Mesodermal cell (in vitro differentiated cells): Measurements from ENCODE around the gene AASS.

Source experiments
- H3K27ac ChIP-seq: 2 replicates; pipeline ENCODE4 v1.7.0; 2013; ENCODE audit warnings: mild to moderate bottlenecking, low read depth, low read length, moderate library complexity; ENCODE audit not compliant: severe bottlenecking
- H3K36me3 ChIP-seq: 2 replicates; pipeline ENCODE4 v1.7.1; 2013; ENCODE audit warnings: mild to moderate bottlenecking, low read length, moderate library complexity; ENCODE audit not compliant: control insufficient read depth, insufficient read depth
- H3K4me1 ChIP-seq: one replicate; pipeline ENCODE4 v1.7.1; 2013; ENCODE audit warnings: mild to moderate bottlenecking, low read length; ENCODE audit not compliant: insufficient read depth, control insufficient read depth, poor library complexity, severe bottlenecking
- H3K4me3 ChIP-seq: 2 replicates; pipeline ENCODE4 v1.7.0; 2013; ENCODE audit warnings: low read length, control low read depth, mild to moderate bottlenecking; ENCODE audit not compliant: insufficient read depth, poor library complexity, severe bottlenecking; ENCODE audit errors: extremely low read depth
- H3K9me3 ChIP-seq: 2 replicates; pipeline ENCODE4 v1.7.1; 2013; ENCODE audit warnings: mild to moderate bottlenecking, low read length, moderate library complexity; ENCODE audit not compliant: control insufficient read depth
- WGBS, 2 experiments: methylation state at CpG; one replicate each; pipeline ENCODE4 v1.1.5; 2013; ENCODE audit warnings: missing lambda C conversion rate in 2 of 2; ENCODE audit not compliant: insufficient coverage in 2 of 2; 5-methylcytosine and 5-hydroxymethylcytosine counted together

AASS gene

DNA sequence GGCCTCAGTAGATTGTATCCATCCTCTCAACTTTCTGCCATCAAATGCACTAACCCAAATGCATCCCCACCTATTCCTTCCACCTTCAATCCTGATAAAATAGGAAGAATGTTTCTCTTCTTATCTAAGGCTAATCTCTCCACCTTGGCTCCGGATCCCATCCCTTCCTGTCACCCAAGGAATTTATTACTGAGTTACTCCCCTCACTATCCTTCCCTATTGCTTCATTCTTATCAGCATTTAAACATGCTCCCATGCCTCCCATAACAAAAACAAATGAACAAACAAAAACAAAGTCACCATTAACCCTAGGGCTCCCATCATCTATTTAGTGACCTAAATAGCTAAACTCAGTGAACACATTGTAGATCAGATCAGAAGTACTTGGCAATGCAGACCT, 25.3 kb downstream of the AASS start:
- WGBS, 2 experiments = 60 to 78% methylated on average over 1 of the region's 1 CpG

DNA sequence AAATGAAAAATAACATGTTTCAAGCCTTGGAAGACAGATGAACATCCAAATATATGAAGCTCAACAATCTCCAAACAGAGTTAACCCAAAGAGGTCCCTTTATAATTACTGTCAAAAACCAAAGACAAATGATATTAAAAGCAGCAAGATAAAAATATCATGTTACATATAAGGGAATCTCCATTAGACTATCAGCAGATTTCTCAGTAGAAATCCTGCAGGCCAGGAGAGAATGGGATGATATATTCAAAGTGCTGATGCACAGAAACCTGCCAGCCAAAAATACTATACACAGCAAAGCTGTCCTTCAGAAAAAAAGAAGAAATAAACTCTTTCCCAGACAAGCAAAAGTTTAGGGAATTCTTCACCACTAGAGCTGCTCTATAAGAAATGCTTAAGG, 41.0 kb downstream of the AASS start:
- Histone ChIP-seq H3K27ac (no peak overlapping the region), H3K4me1 (no peaks in the 10 kb centered on the region), H3K36me3 (peaks cover 26% of the 10 kb centered on the region), H3K9me3 (peaks cover 11% of the 10 kb centered on the region), H3K4me3 (no peak overlapping the region)

More for the DNA sequence above, 25.3 kb downstream of the AASS start:
- Histone ChIP-seq H3K4me1 (no peaks in the 10 kb centered on the region), H3K36me3 (peaks cover 46% of the 10 kb centered on the region), H3K4me3 (no peak overlapping the region), H3K27ac (no peak overlapping the region), H3K9me3 (no peaks in the 10 kb centered on the region)

DNA sequence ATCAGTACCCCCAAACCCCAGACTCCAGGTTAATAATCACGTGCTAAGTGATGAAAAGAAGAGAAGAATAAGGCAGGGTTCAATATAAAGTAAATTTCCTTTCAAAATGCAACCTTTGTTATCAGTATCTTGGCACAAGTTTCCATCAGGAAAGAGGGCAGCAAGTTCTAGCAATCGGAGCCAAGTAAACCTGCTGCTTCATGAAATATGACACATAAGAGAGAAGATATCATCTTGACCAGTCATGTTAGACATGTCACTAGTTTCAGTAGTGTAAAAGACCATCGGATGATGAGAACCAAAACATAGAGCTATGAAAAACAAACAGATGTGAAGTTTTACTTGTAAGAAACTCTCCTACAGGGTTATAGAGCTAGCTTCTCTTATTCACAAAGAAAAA, 44.0 kb downstream of the AASS start:
- H3K36me3 ChIP-seq = peaks cover 21% of the 10 kb centered on the region
- WGBS, 2 experiments = 100% methylated on average over 1 of the region's 3 CpGs; no CpG with 5 or more reads in 1 of the 2 experiments

GRCh38 chr7:122095642-122096041, 48.4 kb downstream of the AASS start:
- Histone ChIP-seq H3K4me3 (no peak overlapping the region), H3K4me1 (no peaks in the 10 kb centered on the region), H3K27ac (no peak overlapping the region), H3K9me3 (no peaks in the 10 kb centered on the region), H3K36me3 (peaks cover 4% of the 10 kb centered on the region)
- no CpG with 5 or more reads among the region's 4 CpGs for WGBS, 2 experiments

More for the DNA sequence above, 44.0 kb downstream of the AASS start:
- H3K27ac ChIP-seq = no peak overlapping the region
- H3K4me3 ChIP-seq = no peak overlapping the region
- no peaks in the 10 kb centered on the region for H3K4me1 ChIP-seq
- peaks cover 11% of the 10 kb centered on the region for H3K9me3 ChIP-seq

- H3K4me3 ChIP-seq = no peak overlapping the region
- 100% methylated on average over 1 of the region's 1 CpG; no CpG with 5 or more reads in 1 of the 2 experiments for WGBS, 2 experiments
- H3K36me3 ChIP-seq = peaks cover 5% of the 10 kb centered on the region
- H3K9me3 ChIP-seq = no peaks in the 10 kb centered on the region
- H3K4me1 ChIP-seq = no peaks in the 10 kb centered on the region
- no peak overlapping the region for H3K27ac ChIP-seq
Measured at GRCh38 chr7:122094549-122094948, 49.5 kb downstream of the AASS start.

DNA sequence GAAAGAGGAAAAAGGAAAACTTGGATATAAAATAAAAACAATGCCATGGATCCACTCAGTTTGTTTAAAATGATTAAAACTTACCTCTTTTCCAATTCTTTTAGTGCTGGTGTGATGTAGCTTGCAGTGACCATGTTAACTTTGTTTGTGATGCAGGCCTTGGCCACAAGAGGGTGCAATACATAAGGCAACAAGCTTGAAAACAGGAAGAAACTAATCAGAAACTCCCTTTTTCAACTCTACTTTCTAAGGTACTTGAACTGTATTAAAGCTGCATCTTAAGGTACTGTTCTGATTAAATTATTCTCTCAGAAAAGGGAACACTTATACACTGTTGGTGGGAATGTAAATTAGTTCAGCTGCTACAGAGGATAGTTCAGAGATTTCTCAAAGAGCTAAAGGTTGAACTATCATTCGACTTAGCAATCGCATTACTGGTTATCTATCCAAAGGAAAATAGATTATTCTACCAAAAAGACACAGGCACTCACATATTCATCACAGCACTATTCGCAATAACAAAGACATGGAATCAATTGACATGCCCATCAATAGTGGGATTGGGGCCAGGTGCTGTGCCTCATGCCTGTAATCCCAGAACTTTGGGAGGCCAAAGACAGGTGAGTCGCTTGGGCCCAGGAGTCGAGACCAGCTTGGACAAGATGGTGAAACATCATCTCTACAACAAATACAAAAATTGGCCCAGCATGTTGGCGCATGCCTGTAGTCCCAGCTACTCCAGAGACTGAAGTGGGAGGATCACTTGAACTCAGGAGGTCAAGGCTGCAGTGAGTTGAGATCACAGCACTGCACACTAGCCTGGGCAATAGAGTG, 50.9 kb downstream of the AASS start:
- H3K27ac ChIP-seq = no peak overlapping the region

GRCh38 chr7:122082670-122083069, 61.4 kb downstream of the AASS start:
- no peaks in the 10 kb centered on the region for H3K4me1 ChIP-seq
- no peak overlapping the region for H3K4me3 ChIP-seq
- H3K9me3 ChIP-seq = no peaks in the 10 kb centered on the region
- H3K36me3 ChIP-seq = peaks cover 57% of the 10 kb centered on the region
- 80% methylated on average over 1 of the region's 2 CpGs; no CpG with 5 or more reads in 1 of the 2 experiments for WGBS, 2 experiments
- H3K27ac ChIP-seq = no peak overlapping the region

More for the DNA sequence above, 50.9 kb downstream of the AASS start:
- Histone ChIP-seq H3K4me1 (no peaks in the 10 kb centered on the region), H3K9me3 (no peaks in the 10 kb centered on the region), H3K36me3 (peaks cover 17% of the 10 kb centered on the region), H3K4me3 (no peak overlapping the region)
- WGBS, 2 experiments = 88 to 100% methylated on average over 3 of the region's 6 CpGs

- no peaks in the 10 kb centered on the region for H3K4me1 ChIP-seq
- no peak overlapping the region for H3K27ac ChIP-seq
- no peaks in the 10 kb centered on the region for H3K9me3 ChIP-seq
- peaks cover 62% of the 10 kb centered on the region for H3K36me3 ChIP-seq
- no peak overlapping the region for H3K4me3 ChIP-seq
Measured at GRCh38 chr7:122082160-122082559, 61.9 kb downstream of the AASS start.

GRCh38 chr7:122073635-122074034, 70.4 kb downstream of the AASS start:
- WGBS, 2 experiments = 100% methylated on average over 1 to 2 of the region's 3 CpGs
- Histone ChIP-seq H3K36me3 (peaks cover 23% of the 10 kb centered on the region), H3K4me3 (no peak overlapping the region)

DNA sequence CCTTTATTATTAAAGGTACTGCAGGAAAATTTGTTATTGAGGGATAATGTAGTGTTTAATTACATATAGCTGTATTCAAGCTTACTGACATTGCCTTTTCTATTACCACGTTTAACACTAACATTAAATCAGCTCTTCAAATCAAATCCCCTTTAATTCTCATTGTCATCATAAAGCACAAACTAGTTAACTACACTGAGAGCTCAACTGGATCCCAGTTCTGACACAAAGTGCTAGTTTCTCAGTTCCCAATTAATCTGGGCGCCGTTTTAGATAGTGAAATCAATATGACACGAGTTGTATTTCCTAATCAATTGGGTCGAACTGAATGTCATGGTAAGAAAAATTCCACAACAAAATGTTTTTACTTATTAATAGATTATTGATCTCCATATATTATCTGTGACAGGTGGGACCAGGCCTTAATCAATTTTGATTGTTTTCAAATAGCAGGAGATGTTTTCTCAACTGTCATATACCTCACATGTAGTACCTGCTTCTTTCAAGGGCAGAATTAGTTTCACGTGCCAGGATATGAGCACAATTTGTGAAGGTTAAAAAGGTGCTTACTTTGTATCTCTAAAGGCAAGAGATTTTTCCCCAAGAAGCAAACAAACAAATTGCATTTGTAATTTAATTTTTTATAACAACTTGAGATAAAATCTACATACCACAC, 71.0 kb downstream of the AASS start:
- Histone ChIP-seq H3K4me3 (no peak overlapping the region), H3K9me3 (no peaks in the 10 kb centered on the region), H3K36me3 (peaks cover 19% of the 10 kb centered on the region), H3K27ac (no peak overlapping the region), H3K4me1 (no peaks in the 10 kb centered on the region)
- WGBS, 2 experiments = 67% methylated on average over 1 of the region's 6 CpGs; no CpG with 5 or more reads in 1 of the 2 experiments

More at GRCh38 chr7:122073635-122074034, 70.4 kb downstream of the AASS start:
- H3K4me1 ChIP-seq = no peaks in the 10 kb centered on the region
- no peak overlapping the region for H3K27ac ChIP-seq
- no peaks in the 10 kb centered on the region for H3K9me3 ChIP-seq

GRCh38 chr7:122072272-122072671, 71.8 kb downstream of the AASS start:
- no peaks in the 10 kb centered on the region for H3K9me3 ChIP-seq
- H3K36me3 ChIP-seq = peaks cover 11% of the 10 kb centered on the region
- no peak overlapping the region for H3K4me3 ChIP-seq
- H3K27ac ChIP-seq = no peak overlapping the region
- H3K4me1 ChIP-seq = no peaks in the 10 kb centered on the region
- WGBS, 2 experiments = 94% methylated on average over 2 of the region's 2 CpGs; no CpG with 5 or more reads in 1 of the 2 experiments
